HEK293T (cell line): ENCODE measurements around the gene CDH4.

Experiments used
- CTCF ChIA-PET: fragments of 350-600 bp; formaldehyde crosslinking; extraction: SDS; loops from one replicate; lab custom pipeline; 2021; ENCODE audit warnings: antibody characterized with exemption, inconsistent platforms; lab: Yijun Ruan, JAX
- POLR2A ChIA-PET: fragments of 350-600 bp; formaldehyde crosslinking; extraction: SDS; loops from one replicate; lab custom pipeline; 2020; ENCODE audit warnings: antibody characterized with exemption, inconsistent platforms; lab: Yijun Ruan, JAX
- DNase-seq: peaks from one replicate; pipeline ENCODE4 v3.0.0; 2012; ENCODE audit warnings: mixed read lengths; ENCODE audit errors: extremely low spot score
- ARNT ChIP-seq: fragments of 450-650 bp; IDR thresholded peaks from 2 replicates; pipeline ENCODE4 v1.6.1; 2017; ENCODE audit warnings: mild to moderate bottlenecking
- BHLHE40 ChIP-seq: fragments of 450-650 bp; IDR thresholded peaks from 2 replicates; pipeline ENCODE4 v1.6.1; 2016; ENCODE audit warnings: mild to moderate bottlenecking, moderate library complexity, borderline replicate concordance
- CTBP1 ChIP-seq: fragments of 450-650 bp; IDR thresholded peaks from 2 replicates; pipeline ENCODE4 v1.6.1; 2016; ENCODE audit warnings: borderline replicate concordance
- ELF4 ChIP-seq: fragments of 450-650 bp; IDR thresholded peaks from 2 replicates; pipeline ENCODE4 v1.6.1; 2017; ENCODE audit warnings: antibody characterized with exemption
- FOXA1 ChIP-seq: fragments of 450-650 bp; IDR thresholded peaks from 2 replicates; pipeline ENCODE4 v1.6.1; 2016; ENCODE audit warnings: mild to moderate bottlenecking
- FOXK2 ChIP-seq: fragments of 450-650 bp; IDR thresholded peaks from 2 replicates; pipeline ENCODE4 v1.6.1; 2016; ENCODE audit warnings: mild to moderate bottlenecking
- FOXM1 ChIP-seq: fragments of 450-650 bp; IDR thresholded peaks from 2 replicates; pipeline ENCODE4 v1.6.1; 2017; ENCODE audit warnings: mild to moderate bottlenecking, borderline replicate concordance
- HDGF ChIP-seq: fragments of 450-650 bp; IDR thresholded peaks from 2 replicates; pipeline ENCODE4 v1.6.1; 2017; ENCODE audit warnings: antibody characterized with exemption, borderline replicate concordance
- L3MBTL2 ChIP-seq: fragments of 450-650 bp; conservative IDR thresholded peaks from 2 replicates; pipeline ENCODE4 v1.6.1; 2016; ENCODE audit warnings: mild to moderate bottlenecking
- LEF1 ChIP-seq: fragments of 450-650 bp; IDR thresholded peaks from 2 replicates; pipeline ENCODE4 v1.6.1; 2017; ENCODE audit warnings: mild to moderate bottlenecking, borderline replicate concordance
- NFRKB ChIP-seq: fragments of 450-650 bp; IDR thresholded peaks from 2 replicates; pipeline ENCODE4 v1.6.1; 2016; ENCODE audit warnings: mild to moderate bottlenecking, moderate library complexity
- SP1 ChIP-seq: fragments of 450-650 bp; IDR thresholded peaks from 2 replicates; pipeline ENCODE4 v1.6.1; 2017
- SUZ12 ChIP-seq: fragments of 450-650 bp; IDR thresholded peaks from 2 replicates; pipeline ENCODE4 v1.6.1; 2016; ENCODE audit warnings: mild to moderate bottlenecking
- TARDBP ChIP-seq: fragments of 450-650 bp; IDR thresholded peaks from 2 replicates; pipeline ENCODE4 v1.6.1; 2016
- ZNF384 ChIP-seq: fragments of 450-650 bp; IDR thresholded peaks from 2 replicates; pipeline ENCODE4 v1.6.1; 2016
- TF ChIP-seq, protein P1 (sequence below): fragments of 450-650 bp; IDR thresholded peaks from 2 replicates; pipeline ENCODE4 v1.6.1; 2016

CDH4 gene

DNA sequence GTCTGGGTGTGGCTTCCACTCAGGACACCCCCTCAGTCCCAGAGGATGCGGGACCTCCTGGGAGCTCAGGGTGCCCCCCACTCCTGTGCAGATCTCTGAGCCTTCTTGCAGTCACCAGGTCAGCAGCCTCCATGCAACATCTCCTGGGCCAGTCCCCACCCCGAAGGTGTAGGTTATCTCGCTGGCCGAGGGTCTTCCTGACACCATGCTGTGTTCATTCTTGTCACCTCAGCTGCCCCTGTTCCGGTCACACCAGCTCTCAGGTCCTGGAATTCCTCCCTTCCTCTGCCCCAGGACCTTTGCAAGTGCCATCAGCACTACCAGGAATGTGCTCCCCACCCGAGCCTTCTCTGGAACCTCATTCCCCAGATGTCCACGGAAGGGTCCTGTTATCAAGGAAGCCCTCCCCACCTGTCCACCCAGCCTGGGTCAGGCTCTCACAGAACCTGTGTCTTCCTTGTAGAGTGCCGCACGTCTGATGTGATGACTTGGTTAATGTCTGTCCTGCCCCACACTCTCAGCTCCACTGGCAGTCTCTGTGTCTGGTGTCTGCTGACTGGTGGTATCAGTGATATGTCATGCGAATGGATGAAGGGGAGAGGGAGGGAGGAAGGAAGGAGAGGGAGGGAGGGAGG is 484.1 kb downstream of the CDH4 start:
- no peak for DNase-seq
- CTCF ChIA-PET = no interaction called here
- POLR2A ChIA-PET = no interaction called here
- TF ChIP-seq BHLHE40 (no peak), NFRKB (no peak), FOXM1 (no peak), ZNF384 (no peak), HDGF (no peak), LEF1 (no peak), FOXK2 (no peak), ARNT (no peak)
- TF ChIP-seq, protein P1, sequence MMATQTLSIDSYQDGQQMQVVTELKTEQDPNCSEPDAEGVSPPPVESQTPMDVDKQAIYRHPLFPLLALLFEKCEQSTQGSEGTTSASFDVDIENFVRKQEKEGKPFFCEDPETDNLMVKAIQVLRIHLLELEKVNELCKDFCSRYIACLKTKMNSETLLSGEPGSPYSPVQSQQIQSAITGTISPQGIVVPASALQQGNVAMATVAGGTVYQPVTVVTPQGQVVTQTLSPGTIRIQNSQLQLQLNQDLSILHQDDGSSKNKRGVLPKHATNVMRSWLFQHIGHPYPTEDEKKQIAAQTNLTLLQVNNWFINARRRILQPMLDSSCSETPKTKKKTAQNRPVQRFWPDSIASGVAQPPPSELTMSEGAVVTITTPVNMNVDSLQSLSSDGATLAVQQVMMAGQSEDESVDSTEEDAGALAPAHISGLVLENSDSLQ = no peak

DNA sequence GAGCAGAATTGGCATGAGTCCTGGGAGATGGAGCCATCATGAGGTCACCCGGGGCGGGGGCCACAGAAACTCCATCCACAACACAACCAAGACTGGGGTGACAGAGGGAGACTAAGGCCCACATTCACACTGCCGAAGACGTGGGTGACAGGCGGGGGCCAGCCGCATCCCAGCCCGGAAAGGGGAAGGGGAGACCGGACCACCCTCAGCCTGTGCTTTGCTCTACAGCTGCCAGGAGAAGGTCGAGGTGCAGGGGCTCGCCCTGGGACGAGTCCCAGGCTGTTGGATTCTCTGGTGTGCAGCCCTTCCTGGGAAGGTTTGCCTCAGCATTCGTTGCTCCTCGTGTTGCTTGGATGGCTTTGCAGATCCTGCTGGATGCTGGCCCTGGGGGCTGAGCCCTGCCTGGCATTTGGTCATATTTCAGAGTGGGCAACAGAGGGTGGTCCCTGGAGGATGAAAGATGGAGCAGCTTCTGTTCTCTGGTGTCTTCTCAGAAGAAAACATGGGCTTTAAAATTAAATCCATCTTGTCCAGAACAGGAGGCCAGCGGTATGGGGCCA is 484.8 kb downstream of the CDH4 start:
- TF ChIP-seq ZNF384 (no peak), CTBP1 (no peak), FOXK2 (no peak), SP1 (no peak), FOXM1 (no peak), SUZ12 (no peak), HDGF (no peak), L3MBTL2 (no peak), ARNT (no peak), ELF4 (no peak), LEF1 (no peak)
- TF ChIP-seq, protein P1 = no peak
- ChIA-PET POLR2A (no interaction called here), CTCF (no interaction called here)
- no peak for DNase-seq

- no peak for TF ChIP-seq HDGF
- no peak for TF ChIP-seq FOXK2
- TF ChIP-seq ARNT = no peak
- no peak for TF ChIP-seq FOXA1
- TF ChIP-seq SUZ12 = no peak
- no peak for TF ChIP-seq FOXM1
- no peak for TF ChIP-seq NFRKB
- TF ChIP-seq L3MBTL2 = no peak
- TF ChIP-seq LEF1 = no peak
- TF ChIP-seq ELF4 = no peak
- TF ChIP-seq, protein P1 = no peak
- no peak for TF ChIP-seq ZNF384
- no peak for TF ChIP-seq CTBP1
- no peak for TF ChIP-seq TARDBP
- no peak for TF ChIP-seq SP1
- TF ChIP-seq BHLHE40 = no peak
- DNase-seq = no peak
- POLR2A ChIA-PET = no interaction called here
- CTCF ChIA-PET = no interaction called here
Observed at GRCh38 chr20:61737346-61737745, 485.3 kb downstream of the CDH4 start.

GRCh38 chr20:61737812-61738443 is 485.9 kb downstream of the CDH4 start:
- ChIA-PET POLR2A (no interaction called here), CTCF (no interaction called here)
- TF ChIP-seq TARDBP (no peak), SP1 (no peak), HDGF (no peak)
- TF ChIP-seq, protein P1 = no peak
- DNase-seq = no peak

GRCh38 chr20:61738601-61739069 is 486.6 kb downstream of the CDH4 start:
- TF ChIP-seq TARDBP (no peak), ELF4 (no peak), FOXK2 (no peak), L3MBTL2 (no peak), BHLHE40 (no peak), HDGF (no peak), NFRKB (no peak), CTBP1 (no peak), SP1 (no peak), FOXM1 (no peak), FOXA1 (no peak), ZNF384 (no peak), LEF1 (no peak), SUZ12 (no peak), ARNT (no peak)
- TF ChIP-seq, protein P1 = no peak
- ChIA-PET CTCF (no interaction called here), POLR2A (no interaction called here)
- no peak for DNase-seq
